AG04450 (cell line): Measurements from ENCODE around the gene TSC22D3. TPM values are rescaled to one million over a fixed set of nuclear protein-coding genes. Genes with fewer than 3 reads are reported as not detected.

ENCODE experiments used
- CTCF ChIA-PET: fragments of 300-600, 350-600 bp; formaldehyde crosslinking; extraction: SDS; loops from one replicate; lab custom pipeline; 2022; ENCODE audit warnings: antibody characterized with exemption, inconsistent platforms; lab: Charles Lee
- POLR2A ChIA-PET: fragments of 350-600 bp; formaldehyde crosslinking; extraction: SDS; loops from one replicate; lab custom pipeline; 2021; ENCODE audit warnings: antibody characterized with exemption, inconsistent platforms; lab: Yijun Ruan, JAX
- DNase-seq: peaks from one replicate; pipeline ENCODE4 v3.0.0-alpha.2; 2011; ENCODE audit warnings: low read depth, low spot score
- H3K27ac ChIP-seq: one replicate; pipeline ENCODE4 v1.5.1; 2012; ENCODE audit warnings: low read depth, low read length, control low read depth
- H3K27me3 ChIP-seq: one replicate; pipeline ENCODE4 v1.6.0; 2012; ENCODE audit warnings: low read length; ENCODE audit not compliant: control insufficient read depth, insufficient read depth
- H3K4me3 ChIP-seq: 2 replicates; pipeline ENCODE4 v1.5.1; 2011; ENCODE audit warnings: mild to moderate bottlenecking, low read depth, low read length, control low read depth
- H3K9me3 ChIP-seq: 2 replicates; pipeline ENCODE4 v1.5.1; 2012; ENCODE audit warnings: low read length; ENCODE audit not compliant: control insufficient read depth, insufficient read depth
- CTCF ChIP-seq: IDR thresholded peaks from 2 replicates; pipeline ENCODE4 v1.5.1; 2011; ENCODE audit warnings: low read depth, low read length, control low read depth, inconsistent platforms
- polyA plus RNA-seq: library from polyadenylated mRNA; depleted of rRNA; stranded (reverse); fragments of >200 nt; gene quantifications from 2 replicates; pipeline ENCODE4 v1.2.3, GENCODE V29; 2011

The TSC22D3 gene
- polyA plus RNA-seq, 1 experiment: 25.3 TPM

- H3K4me3 ChIP-seq: peak overlapping the region; percentile 36; the same call in 1 of the 2 replicates
- ChIA-PET CTCF (interaction anchor here (0.5 to 1.5 kb wide), 2 partner anchors 36 to 87 kb away, joined by 3 read pairs; partner anchors contain the start of gene NCBP2L), POLR2A (no interaction called here)
- peaks cover 9% of the 10 kb centered on the region for H3K27me3 ChIP-seq
- H3K9me3 ChIP-seq: no peaks in the 10 kb centered on the region
- no peak for TF ChIP-seq CTCF
- no peak overlapping the region for H3K27ac ChIP-seq
- DNase-seq: no peak
These were observed 34.2 kb downstream of the TSC22D3 start for GRCh38 chrX:107741404-107741790.

- no peak for DNase-seq
- Histone ChIP-seq H3K9me3 (no peaks in the 10 kb centered on the region), H3K4me3 (no peak overlapping the region), H3K27ac (no peak overlapping the region), H3K27me3 (peaks cover 7% of the 10 kb centered on the region)
- ChIA-PET POLR2A (no interaction called here), CTCF (no interaction called here)
- TF ChIP-seq CTCF: no peak
These were observed 36.0 kb downstream of the TSC22D3 start for GRCh38 chrX:107739541-107739940.

- no peak for TF ChIP-seq CTCF
- no peak overlapping the region for H3K4me3 ChIP-seq
- ChIA-PET POLR2A (no interaction called here), CTCF (interaction anchor here (1.1 kb wide), 1 partner anchor 36 kb away, joined by 3 read pairs; the partner anchor contains the start of gene TSC22D3)
- no peak overlapping the region for H3K27ac ChIP-seq
- no peak for DNase-seq
- H3K27me3 ChIP-seq: peaks cover 7% of the 10 kb centered on the region
- H3K9me3 ChIP-seq: no peaks in the 10 kb centered on the region
These were observed 36.8 kb downstream of the TSC22D3 start for GRCh38 chrX:107738768-107739167.

- TF ChIP-seq CTCF: no peak
- H3K4me3 ChIP-seq: no peak overlapping the region
- H3K27ac ChIP-seq: no peak overlapping the region
- ChIA-PET POLR2A (no interaction called here), CTCF (interaction anchor here (1.1 kb wide), 1 partner anchor 37 kb away, joined by 3 read pairs; the partner anchor contains the start of gene TSC22D3)
- no peak for DNase-seq
- H3K9me3 ChIP-seq: no peaks in the 10 kb centered on the region
- peaks cover 7% of the 10 kb centered on the region for H3K27me3 ChIP-seq
These were observed 37.3 kb downstream of the TSC22D3 start for GRCh38 chrX:107738272-107738671.

GRCh38 chrX:107736781-107737531 is 38.6 kb downstream of the TSC22D3 start:
- Histone ChIP-seq H3K27ac (no peak overlapping the region), H3K4me3 (no peak overlapping the region), H3K9me3 (no peaks in the 10 kb centered on the region), H3K27me3 (peaks cover 7% of the 10 kb centered on the region)
- CTCF ChIA-PET: no interaction called here
- POLR2A ChIA-PET: no interaction called here
- DNase-seq: no peak
- TF ChIP-seq CTCF: no peak
